DMS53 treated with DMSO at 0.1 percent for 48 hours (cell line): ENCODE results near the gene BCAS2.
A peak's percentile ranks its signal among the peaks of the same experiment; 100 is the strongest.

Source experiments
- DNase-seq: peaks from one replicate; lab custom pipeline; 2025; ENCODE audit not compliant: unreplicated experiment; lab: John Stamatoyannopoulos, UW

BCAS2 gene

DNA sequence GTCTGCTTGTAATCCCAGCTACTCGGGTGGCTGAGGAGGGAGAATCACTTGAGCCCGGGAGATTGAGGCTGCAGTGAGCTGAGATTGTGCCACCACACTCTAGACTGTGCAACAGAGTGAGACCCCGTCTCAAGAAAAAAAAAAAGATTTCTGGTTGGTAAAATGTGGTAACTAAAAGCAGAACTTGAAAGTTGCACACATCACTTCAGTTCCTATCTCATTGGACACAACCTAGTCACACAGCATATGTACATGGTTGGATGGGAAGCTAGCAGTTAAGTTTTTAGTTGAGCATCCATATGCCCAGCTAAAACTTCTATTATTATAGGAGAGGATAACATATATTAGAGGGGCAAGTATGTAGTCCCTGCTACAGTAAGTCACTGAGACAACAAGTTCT is 22.1 kb downstream of the BCAS2 start:
- no peak for DNase-seq

DNA sequence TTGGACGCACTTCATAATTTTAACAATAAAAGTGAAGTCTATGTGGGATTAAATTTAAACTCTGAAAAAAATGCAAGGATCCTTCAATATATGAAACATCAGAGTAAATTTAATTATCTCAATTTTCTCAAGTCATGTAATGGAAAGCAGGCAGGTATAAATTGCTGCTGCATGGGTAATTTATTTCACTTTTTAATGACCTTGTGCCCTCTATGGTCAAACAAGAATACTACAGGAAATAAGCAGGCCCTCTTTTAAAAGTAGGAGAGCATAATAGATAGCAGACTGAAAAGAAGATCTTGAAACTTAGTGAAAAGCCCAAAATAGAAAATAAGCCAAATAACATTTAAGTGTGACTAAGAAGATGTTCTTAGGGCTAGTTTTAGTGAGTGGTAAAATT is 22.9 kb downstream of the BCAS2 start:
- DNase-seq = peak; percentile 31

DNA sequence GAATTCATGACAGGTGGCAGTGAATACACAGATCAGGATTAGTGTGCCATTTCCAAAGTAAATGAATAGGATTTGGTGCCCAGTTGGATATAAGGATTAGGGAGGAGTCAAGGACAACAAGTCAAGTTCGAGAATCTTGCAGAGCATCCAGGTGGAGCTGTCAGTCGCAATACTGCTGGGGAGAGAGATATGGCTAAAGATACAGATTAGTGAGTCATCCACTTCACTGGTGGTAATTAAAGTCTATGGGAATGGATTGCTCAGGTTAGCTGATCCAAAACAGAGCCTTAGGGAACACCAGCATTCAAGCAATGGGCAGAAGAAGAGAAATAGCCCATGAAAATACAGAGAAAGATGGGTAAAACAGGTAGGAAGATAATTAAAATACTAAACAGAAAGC is 26.8 kb downstream of the BCAS2 start:
- DNase-seq = no peak

DNA sequence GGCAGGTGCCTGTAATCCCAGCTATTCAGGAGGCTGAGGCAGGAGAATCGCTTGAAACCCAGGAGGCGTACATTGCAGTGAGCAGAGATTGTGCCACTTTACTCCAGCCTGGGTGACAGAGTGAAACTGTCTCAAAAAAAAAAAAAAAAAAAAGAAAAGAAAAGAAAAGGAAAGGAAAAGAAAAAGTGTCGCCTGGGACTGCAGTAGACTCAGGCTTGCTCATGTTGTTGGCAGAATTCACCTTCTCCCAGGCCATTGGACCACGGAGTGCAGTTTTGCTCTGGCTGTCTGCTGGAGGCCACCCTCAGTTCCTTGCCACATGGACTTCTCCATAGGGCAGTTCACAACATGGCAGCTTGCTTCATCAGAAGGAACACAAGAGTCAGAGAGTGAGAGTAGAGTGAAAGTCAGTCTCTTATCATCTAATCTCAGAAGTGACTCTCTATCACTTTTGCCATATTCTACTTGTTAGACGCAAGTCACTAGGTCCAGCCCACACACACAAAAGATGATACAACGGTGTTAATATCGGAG is 29.2 kb downstream of the BCAS2 start:
- DNase-seq = no peak

DNA sequence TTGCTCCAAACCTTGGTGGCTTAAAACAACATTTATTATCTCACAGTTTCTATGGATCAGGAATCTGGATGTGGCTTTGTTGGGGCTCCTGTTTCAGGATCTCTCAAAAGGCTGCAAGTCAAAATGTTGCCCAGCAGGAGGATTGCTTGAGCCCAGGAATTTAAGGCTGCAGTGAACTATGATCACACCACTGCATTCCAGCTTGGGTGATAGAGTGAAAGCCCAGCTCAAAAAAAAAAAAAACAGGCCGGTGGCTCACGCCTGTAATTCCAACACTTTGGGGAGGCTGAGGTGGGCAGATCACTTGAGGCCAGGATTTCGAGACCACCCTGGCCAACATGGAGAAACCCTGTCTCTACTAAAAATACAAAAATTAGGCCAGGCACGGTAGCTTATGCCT is 30.0 kb downstream of the BCAS2 start:
- DNase-seq = no peak

DNA sequence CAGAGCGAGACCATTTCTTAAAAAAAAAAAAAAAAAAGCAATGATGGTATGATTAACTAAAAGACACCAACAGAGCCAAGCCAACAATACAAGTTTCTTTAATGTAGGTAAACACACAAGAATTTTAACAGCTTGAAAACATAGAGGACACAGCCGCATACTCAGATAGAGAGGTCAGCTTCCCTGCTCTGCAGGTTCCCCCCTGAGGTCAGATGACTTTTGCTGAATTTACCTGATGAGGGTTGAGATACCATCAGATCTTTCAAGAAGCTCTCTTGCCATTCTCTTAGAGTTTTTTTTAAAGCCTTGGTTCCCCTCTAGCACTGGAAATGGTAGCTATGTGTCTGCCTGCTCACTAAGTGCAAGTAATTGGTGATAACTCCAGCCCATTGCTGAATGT is 31.1 kb downstream of the BCAS2 start:
- DNase-seq = no peak

DNA sequence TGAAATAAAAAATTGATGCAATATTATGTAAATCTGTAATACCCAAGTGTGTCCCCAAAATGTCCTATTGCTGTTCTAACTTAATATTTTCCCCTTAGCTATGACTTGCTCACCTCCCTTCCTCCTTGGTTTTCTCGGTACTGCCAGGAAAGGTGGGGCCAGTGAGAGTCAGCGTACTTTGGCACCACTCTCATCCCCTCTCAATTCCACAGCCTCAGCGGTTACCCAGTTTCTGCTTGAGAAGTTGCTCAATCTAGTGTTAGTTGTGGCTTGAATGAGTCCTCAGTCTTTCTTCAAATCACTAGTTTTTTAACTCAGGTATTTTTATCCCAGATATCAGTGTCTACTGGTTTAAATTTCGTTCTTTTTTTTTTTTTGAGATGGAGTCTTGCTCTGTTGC is 32.3 kb downstream of the BCAS2 start:
- DNase-seq = no peak

DNA sequence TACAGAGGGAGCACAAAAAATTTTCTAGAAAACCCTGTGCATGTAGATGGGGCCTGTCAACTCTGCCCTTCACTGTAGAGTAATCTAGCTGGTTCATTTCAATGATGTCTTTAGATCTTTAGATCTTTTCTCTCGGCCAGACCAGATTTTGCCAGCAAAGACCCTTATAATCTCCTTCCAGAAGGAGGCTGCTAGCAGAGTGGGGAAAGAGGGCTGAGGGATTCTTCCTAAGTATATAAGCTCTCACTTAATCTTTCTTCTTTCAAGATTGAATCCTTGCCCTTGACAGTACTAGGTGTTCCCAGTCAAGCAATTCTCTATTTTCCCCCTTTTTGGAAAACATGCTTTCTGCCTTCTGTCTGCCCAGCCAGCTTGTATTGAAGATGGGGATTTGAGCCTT is 34.3 kb downstream of the BCAS2 start:
- DNase-seq = no peak

DNA sequence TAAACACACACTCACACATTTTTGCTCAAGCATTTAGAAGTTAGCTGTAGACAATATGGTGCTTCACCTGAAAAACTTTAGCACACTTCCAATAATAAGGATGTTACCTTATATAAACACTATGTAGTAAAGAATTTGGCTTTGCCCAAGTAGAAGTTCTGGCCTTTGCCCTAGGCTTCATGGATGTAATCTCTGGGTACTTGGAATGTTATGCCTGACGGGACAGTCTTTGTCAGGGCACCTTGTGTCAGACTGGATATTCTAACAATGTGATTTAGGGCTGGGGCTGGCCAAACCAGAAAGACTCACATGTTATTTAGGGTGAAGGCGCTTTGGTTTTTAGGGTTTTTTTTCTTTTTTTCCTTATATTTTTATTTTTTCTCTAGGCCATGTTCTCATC is 35.6 kb downstream of the BCAS2 start:
- DNase-seq = no peak

DNA sequence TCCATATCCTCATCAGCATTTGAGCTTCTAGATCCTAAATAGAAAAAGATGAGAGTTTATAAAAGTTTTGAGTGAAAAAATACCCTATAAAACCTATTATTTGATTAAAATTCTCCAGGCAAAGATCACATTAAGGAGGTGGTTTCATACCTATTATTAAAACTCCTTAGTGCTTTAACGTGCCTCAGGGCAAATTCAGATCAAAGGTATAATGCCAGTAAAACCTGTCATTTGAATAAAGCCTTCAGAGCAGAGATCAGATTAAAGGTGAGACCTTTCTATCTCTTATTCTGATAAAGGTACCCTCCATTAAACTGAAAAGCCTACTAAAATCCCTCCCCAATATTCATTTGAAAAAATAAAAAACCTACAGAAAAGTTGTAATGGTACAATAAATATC is 36.1 kb downstream of the BCAS2 start:
- DNase-seq = no peak

DNA sequence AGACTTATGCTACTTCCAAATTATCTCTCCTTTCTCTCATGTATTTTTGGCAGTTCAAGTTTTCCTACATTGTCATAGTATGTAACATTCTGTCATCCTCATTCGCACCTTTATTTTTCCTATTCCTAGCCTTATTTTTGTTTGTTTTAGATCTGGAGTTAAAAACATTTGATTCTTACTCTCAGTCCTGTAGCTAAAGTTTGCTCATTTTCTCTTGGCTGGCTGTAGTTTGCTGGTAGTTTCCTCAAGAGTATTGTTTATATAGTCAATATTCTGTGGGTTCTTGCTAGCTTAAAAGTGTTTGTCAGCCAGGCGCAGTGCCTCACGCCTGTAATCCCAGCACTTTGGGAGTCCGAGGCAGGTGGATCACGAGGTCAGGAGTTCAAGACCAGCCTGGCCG is 40.6 kb downstream of the BCAS2 start:
- no peak for DNase-seq

DNA sequence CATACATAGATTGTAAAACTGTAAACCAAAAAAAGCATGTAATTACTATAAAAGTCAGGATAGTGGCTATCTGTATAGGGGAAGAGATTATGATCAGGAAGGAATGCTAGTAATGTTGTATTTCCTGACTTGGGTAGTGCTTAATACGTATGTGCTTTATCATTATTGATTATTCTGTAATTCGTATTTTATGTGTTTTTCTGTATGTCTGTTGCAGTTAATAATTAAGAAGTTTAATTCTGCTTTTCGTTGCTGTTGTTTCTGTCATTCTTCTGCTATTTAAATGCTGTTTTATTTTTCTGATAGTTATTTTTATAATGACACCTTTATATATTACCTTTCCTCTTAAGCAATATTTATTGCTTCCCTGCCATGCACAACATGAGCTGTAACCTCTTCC is 41.1 kb downstream of the BCAS2 start:
- DNase-seq = no peak

DNA sequence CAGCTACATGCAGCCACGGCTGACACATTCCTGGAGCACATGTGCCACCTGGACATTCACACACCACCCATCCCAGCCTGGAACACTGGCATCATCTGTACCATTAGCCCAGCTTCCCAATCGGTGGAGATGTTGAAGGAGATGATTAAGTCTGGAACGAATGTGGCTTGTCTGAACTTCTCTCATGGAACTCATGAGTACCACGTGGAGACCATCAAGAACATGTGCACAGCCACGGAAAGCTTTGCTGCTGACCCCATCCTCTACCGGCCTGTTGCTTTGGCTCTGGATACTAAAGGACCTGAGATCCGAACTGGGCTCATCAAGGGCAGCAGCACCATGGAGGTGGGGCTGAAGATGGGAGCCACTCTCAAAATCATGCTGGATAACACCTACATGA is 45.4 kb downstream of the BCAS2 start:
- DNase-seq = no peak

DNA sequence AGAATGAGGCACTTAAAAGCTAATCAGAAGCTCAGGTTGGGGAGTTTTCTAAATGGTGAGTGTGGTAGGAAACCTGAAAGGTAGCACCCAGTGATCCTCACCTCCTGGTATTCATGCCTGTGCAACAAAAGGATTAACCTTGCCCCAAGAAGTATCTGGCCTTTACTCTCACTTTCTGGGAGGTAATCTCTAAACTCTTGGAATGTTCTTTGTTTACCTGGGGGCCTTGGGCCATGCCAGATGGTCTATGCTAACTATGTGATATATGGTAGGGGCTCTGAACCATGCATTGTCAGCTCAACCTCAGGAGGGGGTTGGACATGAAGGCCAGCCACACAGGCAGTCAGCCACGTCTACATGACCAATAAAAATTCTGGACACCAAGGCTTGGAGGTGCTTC is 46.0 kb downstream of the BCAS2 start:
- no peak for DNase-seq

DNA sequence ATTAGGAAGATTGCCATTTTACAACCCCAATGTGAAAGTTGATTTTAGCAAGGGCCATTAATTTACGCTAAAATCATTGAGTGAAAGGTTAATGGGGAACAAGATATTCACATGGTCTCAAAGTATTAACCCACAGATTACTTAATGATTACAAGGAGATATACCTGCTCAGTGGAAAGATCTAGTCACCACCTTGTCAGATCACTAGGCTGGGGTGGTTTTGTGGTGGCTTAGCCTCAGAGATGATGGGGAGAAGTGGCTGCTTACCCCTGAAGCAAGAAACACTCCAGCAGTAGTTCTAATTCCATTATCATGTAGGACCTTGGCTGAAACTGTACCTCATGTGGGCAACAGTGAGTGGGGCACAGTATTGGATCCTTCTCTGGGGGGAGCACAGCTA is 50.3 kb downstream of the BCAS2 start:
- no peak for DNase-seq

DNA sequence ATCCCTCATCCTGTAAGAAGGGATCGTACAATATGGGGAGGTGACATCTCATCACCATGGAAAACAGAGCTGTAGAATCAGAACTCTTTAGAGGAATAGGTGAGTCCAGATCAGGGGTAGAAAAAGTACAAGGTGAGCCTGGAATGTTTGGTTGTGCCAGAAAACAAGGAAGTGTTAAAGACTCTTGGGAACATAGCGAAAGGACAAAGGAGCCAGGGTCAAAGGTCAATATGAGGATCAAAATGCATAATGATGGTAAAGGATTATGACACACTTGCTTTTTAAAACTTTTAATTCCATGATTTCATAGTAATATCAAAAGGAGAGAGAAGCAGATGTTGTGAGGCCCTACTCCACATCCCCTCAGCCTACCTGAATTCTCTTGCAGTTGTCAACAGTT is 51.2 kb downstream of the BCAS2 start:
- DNase-seq = no peak

DNA sequence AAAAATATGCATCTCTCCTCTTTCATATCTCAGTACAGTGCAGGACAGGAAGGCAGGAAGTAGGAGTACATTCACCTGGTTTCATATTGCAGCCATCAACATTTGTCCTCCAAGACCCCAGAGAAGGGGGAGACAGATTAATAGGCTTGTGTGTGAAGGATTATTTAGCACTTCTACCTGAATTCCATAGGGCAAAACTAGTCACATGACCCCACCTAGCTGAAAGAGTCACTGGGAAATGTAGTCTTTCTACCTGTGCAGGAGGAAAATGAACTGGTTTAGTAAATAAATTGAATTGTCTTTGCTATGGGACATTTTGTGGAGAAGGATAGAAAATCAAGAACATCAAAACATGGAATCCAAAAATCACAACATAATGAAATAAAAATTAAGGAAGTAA is 56.5 kb downstream of the BCAS2 start:
- no peak for DNase-seq

DNA sequence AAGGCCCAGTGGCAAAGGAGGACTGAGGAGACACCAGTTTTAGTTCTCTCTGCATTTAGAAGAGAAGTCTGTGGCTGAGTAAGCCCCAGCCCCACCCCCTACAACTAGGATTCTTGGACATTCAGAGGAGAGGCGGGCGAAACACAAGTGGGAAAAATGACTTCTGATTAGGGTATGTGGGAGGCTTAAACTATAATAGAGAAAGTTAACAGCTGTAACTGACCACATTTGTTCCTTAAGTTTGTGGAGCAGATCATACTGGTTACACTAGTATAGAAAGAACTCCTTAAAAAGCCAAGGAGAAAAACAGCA is 59.2 kb downstream of the BCAS2 start:
- DNase-seq = no peak

DNA sequence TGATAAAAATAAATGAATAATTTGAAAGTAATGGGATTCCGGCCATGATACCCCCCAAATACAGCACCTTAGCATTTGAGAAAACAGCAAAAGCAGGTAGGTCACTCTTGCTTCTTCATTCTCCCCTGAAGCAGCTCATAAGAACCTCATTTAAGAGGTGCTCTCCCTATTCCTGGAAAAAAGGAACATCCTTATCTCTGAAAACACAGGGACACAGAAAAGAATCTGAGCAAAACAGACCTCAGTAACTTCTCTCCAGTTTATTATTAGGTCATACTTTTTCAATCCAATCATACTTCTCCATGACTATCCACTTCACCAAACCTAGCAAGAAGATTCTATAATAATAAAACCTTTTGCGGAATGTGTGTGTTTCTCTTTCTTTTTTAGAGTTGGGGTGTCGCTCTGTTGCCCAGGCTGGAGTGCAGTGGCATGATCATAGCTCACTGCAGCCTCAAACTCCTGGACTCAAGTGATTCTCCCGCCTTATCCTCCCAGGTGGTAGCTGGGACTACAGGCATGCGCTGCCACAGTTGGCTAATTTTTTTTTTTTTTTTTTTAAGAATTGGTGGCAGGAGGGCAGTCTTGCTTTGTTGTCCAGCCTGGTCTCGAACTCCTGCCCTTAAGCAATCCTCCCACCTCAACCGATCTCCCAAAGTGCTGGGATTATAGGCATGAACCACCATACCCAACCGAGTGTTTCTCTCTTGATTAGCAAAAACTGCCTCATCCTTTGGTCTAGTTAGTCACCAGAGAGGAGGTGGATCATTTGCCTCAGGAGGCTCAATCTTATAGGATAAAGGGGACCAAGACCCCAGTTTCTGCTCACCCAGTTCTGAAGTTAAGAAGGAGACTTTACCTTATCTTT is 59.8 kb downstream of the BCAS2 start:
- DNase-seq = no peak
